IPS DF 6.9 (cell line): Measurements from ENCODE around the gene DDAH2.

Source experiments
- DNase-seq: peaks from one replicate; pipeline ENCODE4 v3.0.0-alpha.2; 2013; ENCODE audit warnings: low read depth, low spot score
- H3K27ac ChIP-seq: one replicate; pipeline ENCODE4 v1.5.1; 2013; ENCODE audit warnings: low read length, control low read depth
- H3K27me3 ChIP-seq: 2 replicates; pipeline ENCODE4 v1.6.1; 2013; ENCODE audit warnings: mild to moderate bottlenecking, low read length; ENCODE audit not compliant: control insufficient read depth, insufficient read depth
- H3K36me3 ChIP-seq: 2 replicates; pipeline ENCODE4 v1.6.1; 2013; ENCODE audit warnings: low read length; ENCODE audit not compliant: control insufficient read depth, insufficient read depth
- H3K4me1 ChIP-seq: 2 replicates; pipeline ENCODE4 v1.6.1; 2013; ENCODE audit warnings: low read length; ENCODE audit not compliant: control insufficient read depth, insufficient read depth
- H3K4me3 ChIP-seq: 2 replicates; pipeline ENCODE4 v1.5.1; 2013; ENCODE audit warnings: mild to moderate bottlenecking, low read length
- H3K9me3 ChIP-seq: 2 replicates; pipeline ENCODE4 v1.6.1; 2013; ENCODE audit warnings: low read length, inconsistent platforms; ENCODE audit not compliant: control insufficient read depth, insufficient read depth
- WGBS: extraction: QIAGEN DNeasy Blood & Tissue Kit; methylation state at CpG from one replicate; pipeline ENCODE4 v1.1.7; 2013; ENCODE audit warnings: mixed read lengths, missing lambda C conversion rate; ENCODE audit not compliant: insufficient read length, insufficient coverage; 5-methylcytosine and 5-hydroxymethylcytosine counted together

DDAH2 gene

DNA sequence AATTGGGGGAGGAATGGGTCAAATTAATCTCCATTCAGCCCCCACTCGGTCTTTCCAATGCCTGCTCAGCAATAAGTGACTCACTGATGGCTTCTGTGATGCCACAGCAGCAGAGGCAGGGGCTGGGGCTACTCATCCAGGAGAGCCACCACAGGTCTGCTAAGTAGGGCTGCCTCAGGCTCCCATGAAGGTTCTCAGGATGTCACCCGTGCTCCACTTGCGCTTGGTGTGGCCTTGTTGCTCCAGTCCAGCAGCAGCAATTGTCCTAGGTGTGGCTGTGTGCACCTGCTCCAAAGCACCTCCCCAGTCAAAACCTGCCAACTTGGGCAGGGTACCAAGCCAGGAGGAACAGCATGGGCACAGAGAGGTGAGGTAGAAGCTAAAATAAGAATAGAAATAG is 6.9 kb downstream of the DDAH2 start:
- Histone ChIP-seq H3K36me3 (peaks cover 2% of the 10 kb centered on the region; the same call in 1 of the 2 replicates), H3K27me3 (no peaks in the 10 kb centered on the region), H3K4me1 (peaks cover 10% of the 10 kb centered on the region; the same call in 1 of the 2 replicates), H3K9me3 (no peaks in the 10 kb centered on the region), H3K27ac (no peak overlapping the region), H3K4me3 (no peak overlapping the region)
- WGBS: no CpG with 5 or more reads among the region's 3 CpGs
- no peak for DNase-seq

GRCh38 chr6:31721351-31722020 is 7.6 kb downstream of the DDAH2 start, which contains the start of gene LY6G6C:
LY6G6C (minus strand) TSS chr6:31721746; CDS start chr6:31721679, 67 bp downstream.
- no peak within 1 kb of the TSS for H3K27ac ChIP-seq
- H3K9me3 ChIP-seq: no peaks in the 10 kb centered on the region
- no CpG with 5 or more reads among the region's 4 CpGs for WGBS
- no peak within 1 kb of the TSS for H3K4me3 ChIP-seq
- H3K27me3 ChIP-seq: no peaks in the 10 kb centered on the region
- H3K36me3 ChIP-seq: peaks cover 2% of the 10 kb centered on the region; the same call in 1 of the 2 replicates
- H3K4me1 ChIP-seq: peaks cover 10% of the 10 kb centered on the region; the same call in 1 of the 2 replicates
- no peak for DNase-seq

- Histone ChIP-seq H3K36me3 (no peaks in the 10 kb centered on the region), H3K27me3 (no peaks in the 10 kb centered on the region), H3K27ac (no peak overlapping the region), H3K4me3 (no peak overlapping the region), H3K9me3 (no peaks in the 10 kb centered on the region), H3K4me1 (peaks cover 10% of the 10 kb centered on the region; the same call in 1 of the 2 replicates)
- no peak for DNase-seq
- no CpG with 5 or more reads among the region's 5 CpGs for WGBS
These were observed 8.8 kb downstream of the DDAH2 start for GRCh38 chr6:31720196-31720770.

DNA sequence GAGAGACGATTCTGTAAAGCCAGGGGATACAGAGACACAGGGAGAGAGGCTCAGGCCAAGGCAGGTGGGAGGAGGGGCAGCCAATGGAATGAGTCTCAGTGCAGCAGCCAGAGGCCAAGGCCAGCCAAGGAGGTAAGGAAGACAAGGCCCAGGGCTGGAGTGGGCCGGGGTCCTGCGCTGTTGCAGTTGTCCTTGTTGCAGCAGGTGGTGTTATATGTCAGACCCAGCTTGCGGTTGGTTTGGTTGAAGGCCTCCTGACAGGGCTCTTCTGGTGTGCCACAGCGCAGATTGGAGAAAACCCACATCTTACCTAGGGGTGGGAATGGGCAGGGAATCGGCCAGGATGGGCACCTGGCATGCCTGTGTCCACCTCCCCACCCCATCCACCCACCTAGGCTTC is 10.1 kb downstream of the DDAH2 start:
- Histone ChIP-seq H3K4me1 (peaks cover 12% of the 10 kb centered on the region), H3K27me3 (no peaks in the 10 kb centered on the region), H3K4me3 (no peak overlapping the region), H3K27ac (no peak overlapping the region), H3K36me3 (no peaks in the 10 kb centered on the region), H3K9me3 (no peaks in the 10 kb centered on the region)
- no CpG with 5 or more reads among the region's 6 CpGs for WGBS
- no peak for DNase-seq

GRCh38 chr6:31718265-31718664 is 10.8 kb downstream of the DDAH2 start:
- H3K36me3 ChIP-seq: no peaks in the 10 kb centered on the region
- no CpG with 5 or more reads among the region's 1 CpG for WGBS
- H3K9me3 ChIP-seq: no peaks in the 10 kb centered on the region
- no peak for DNase-seq
- H3K27me3 ChIP-seq: no peaks in the 10 kb centered on the region
- H3K4me1 ChIP-seq: peaks cover 16% of the 10 kb centered on the region
- H3K27ac ChIP-seq: no peak overlapping the region
- no peak overlapping the region for H3K4me3 ChIP-seq

DNA sequence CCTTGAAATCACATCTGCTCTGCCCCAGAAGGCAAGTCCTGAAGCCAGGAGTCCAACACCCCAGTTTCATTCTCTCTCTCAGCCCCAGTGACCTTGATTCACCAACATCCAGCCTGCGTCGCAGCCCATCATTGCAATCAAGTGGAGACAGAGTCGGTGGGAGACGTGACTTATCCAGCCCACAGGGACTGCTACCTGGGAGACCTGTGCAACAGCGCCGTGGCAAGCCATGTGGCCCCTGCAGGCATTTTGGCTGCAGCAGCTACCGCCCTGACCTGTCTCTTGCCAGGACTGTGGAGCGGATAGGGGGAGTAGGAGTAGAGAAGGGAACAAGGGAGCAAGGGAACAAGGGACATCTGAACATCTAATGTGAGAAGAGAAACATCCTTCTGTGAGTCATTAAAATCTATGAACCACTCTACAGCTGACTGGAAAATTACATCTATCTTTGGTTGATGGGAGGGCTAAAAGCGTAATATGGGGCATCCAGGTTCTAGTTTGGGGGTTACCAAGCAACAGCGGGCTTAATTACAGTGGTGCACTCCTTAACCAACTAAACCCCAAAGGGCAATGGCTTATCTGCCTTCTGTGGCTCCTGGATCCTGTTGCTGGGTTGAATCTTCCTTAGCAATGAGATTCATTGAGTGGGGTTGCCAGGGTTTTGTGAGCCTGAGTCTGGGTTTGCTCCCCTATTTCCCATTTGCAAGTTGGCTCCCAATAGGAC is 11.4 kb downstream of the DDAH2 start:
- no peak overlapping the region for H3K27ac ChIP-seq
- H3K4me3 ChIP-seq: no peak overlapping the region
- no CpG with 5 or more reads among the region's 10 CpGs for WGBS
- DNase-seq: no peak
- H3K27me3 ChIP-seq: no peaks in the 10 kb centered on the region
- H3K36me3 ChIP-seq: no peaks in the 10 kb centered on the region
- H3K4me1 ChIP-seq: peaks cover 16% of the 10 kb centered on the region
- no peaks in the 10 kb centered on the region for H3K9me3 ChIP-seq

DNA sequence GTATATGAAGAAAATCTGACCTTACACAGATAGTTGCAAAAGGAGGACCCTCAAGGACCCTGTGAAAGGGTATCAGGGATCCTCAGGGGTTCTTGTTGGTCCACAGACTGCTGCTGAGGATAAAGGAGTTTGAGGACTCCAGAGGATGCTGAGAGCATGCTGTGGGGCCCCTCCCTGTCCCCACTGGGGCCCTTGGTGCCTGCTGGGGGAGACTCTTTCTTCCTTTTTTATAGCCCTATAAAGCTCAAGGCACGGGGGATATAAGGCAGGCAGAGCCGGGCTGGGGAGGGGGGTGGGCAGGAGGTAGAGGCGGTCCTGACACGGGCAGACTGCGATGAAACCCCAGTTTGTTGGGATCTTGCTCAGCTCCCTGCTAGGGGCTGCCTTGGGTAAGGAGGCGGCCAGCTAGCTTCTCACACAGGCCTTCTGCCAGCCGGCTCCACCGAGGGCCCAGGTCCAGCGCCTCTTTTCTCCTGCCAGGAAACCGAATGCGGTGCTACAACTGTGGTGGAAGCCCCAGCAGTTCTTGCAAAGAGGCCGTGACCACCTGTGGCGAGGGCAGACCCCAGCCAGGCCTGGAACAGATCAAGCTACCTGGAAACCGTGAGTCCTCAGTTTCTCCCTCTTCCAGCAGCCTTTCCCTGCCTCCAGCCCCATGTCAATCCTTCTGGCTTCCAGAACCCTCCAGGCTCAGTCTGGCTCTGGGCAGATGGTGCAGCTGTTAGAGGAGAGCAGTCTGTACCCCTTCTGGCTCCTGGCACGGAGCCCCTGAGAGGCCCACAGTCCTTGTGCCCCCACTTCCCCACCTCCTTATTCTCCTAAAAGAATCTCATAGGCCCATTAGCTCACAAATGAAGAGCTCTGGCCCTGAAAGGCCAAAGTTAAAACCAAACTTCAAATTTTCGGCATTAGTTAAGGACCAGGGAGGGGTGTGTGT is 13.8 kb downstream of the DDAH2 start, which contains the start of gene LY6G6D:
TSS of gene LY6G6D (plus strand) at position 327 of the 937 bp plus-strand sequence. CDS start at position 335, 8 bp downstream.
- Histone ChIP-seq H3K9me3 (no peaks in the 10 kb centered on the region), H3K27ac (no peak within 1 kb of the TSS), H3K36me3 (no peaks in the 10 kb centered on the region), H3K27me3 (no peaks in the 10 kb centered on the region), H3K4me1 (peaks cover 16% of the 10 kb centered on the region), H3K4me3 (no peak within 1 kb of the TSS; the same call in 1 of the 2 replicates)
- no CpG with 5 or more reads among the region's 16 CpGs for WGBS
- DNase-seq: no peak

DNA sequence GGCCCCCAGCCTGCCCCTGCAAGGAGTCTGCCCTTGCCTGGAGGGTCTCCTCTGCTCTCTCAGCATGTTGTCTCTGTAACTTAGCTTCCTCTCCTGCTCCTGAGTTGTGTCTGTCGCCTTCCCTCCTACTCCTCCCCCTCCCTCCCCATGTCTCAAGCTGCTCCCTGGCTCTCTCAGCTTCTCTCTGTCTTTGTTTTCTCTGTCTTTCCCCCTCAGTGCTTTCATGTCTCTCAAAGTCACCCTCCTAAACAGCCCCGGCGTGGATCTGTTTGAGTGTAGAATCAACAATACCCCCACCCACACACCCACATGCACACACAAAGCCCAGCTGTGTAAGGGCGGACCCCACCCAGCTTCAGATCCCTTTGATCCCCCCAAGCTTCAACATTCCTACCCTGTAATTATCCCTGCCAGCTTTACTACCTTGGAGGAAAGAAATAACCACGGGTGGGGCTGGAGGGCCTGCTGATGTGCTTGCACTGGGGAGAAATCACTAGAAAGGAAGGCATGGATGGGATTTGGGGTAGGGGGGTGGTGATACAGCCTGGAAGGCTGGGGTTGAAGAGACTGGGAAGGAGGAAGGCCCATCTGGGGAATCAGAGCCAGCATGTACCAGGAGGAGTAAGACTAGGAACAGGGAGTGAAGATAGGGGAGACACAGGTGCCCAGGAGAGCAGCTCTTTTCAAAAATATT is 15.0 kb downstream of the DDAH2 start:
- Histone ChIP-seq H3K4me1 (peaks cover 16% of the 10 kb centered on the region), H3K4me3 (no peak overlapping the region), H3K27me3 (no peaks in the 10 kb centered on the region), H3K27ac (no peak overlapping the region), H3K36me3 (no peaks in the 10 kb centered on the region), H3K9me3 (no peaks in the 10 kb centered on the region)
- DNase-seq: no peak
- WGBS: no CpG with 5 or more reads among the region's 5 CpGs

DNA sequence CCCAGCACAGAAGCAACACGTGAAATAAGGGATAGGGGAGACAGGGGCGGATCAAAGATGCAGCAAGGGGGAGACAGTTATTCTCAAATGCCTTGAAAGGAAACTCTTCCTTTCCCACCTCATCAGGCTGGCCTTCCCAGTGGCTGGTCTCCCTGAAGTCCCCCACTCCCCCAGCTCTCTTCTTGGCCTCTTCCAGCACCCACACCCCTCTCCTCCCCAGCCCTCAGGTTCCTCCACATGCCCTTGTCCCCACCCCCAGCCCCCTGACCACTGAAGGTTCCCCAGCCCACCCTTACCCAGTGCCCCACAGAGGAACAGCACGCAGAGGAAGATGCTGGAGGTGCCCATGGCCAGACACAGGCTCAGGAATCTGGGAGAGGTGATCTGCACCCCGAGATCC is 15.6 kb downstream of the DDAH2 start:
- H3K27me3 ChIP-seq: no peaks in the 10 kb centered on the region
- no peak for DNase-seq
- no peaks in the 10 kb centered on the region for H3K9me3 ChIP-seq
- no peak overlapping the region for H3K27ac ChIP-seq
- H3K36me3 ChIP-seq: no peaks in the 10 kb centered on the region
- H3K4me3 ChIP-seq: no peak overlapping the region
- peaks cover 12% of the 10 kb centered on the region for H3K4me1 ChIP-seq
- no CpG with 5 or more reads among the region's 4 CpGs for WGBS
